Islet of Langerhans (tissue), 1 donor: ENCODE data around the gene FAM227A.

Source experiments
- FAIRE-seq: peaks from one replicate; lab custom pipeline; 2011; peaks lifted over from hg19 to GRCh38; lab: Jason Lieb, UNC

The FAM227A gene

DNA sequence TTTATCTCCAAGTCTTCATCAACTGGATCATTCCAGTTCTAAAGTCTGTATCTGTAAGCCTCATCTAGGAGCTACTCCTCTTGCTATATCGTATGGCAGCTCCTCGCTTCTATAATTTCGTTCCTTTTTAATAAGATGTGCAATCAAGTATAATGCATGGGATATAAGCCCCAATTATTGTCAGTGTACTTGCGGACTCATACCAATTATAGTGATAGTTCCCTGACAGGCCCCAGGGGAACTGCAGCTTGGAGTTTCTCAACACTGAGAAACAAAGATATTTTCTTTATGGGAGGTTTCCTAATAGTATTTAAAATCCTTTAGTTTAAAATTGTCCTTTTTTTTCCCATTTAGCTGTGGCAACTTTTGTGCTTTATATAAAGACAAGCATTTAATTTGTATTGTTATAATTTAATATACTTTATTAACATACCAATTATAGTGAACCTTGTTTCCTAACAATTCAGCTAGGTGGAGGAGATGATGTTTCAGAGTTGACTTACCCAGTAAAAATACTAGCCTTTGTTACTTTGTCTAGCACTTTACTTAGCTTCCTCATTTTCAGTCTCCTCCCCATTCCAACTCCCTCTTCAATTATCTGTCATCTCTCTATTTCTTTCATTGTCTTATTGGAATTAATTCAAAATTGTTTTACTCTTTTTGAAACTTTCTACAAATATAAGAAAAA, 124.8 kb downstream of the FAM227A start:
- no peak for FAIRE-seq
